OCI-LY7 (cell line): ENCODE results near the gene MPHOSPH6.

Experiments
- CTCF ChIP-seq: fragments of 200-600 bp; sonication (generic); conservative IDR thresholded peaks from 2 replicates; pipeline ENCODE4 v1.5.1; 2014; ENCODE audit warnings: mild to moderate bottlenecking, antibody characterized with exemption, low read length, moderate library complexity, mixed read lengths
- EZH2phosphoT487 ChIP-seq: fragments of 200-600 bp; sonication (generic); IDR thresholded peaks from 2 replicates; pipeline ENCODE4 v1.6.1; 2018; ENCODE audit warnings: low read depth, borderline replicate concordance, mild to moderate bottlenecking, mixed run types, antibody characterized with exemption, low read length, moderate library complexity, mixed read lengths

GRCh38 chr16:82177555-82177954 lies 7.5 kb upstream of the MPHOSPH6 start:
- TF ChIP-seq CTCF: no peak
- TF ChIP-seq EZH2phosphoT487: no peak
